ENCODE measurements around the gene FH.
A peak's percentile ranks its signal among the peaks of the same experiment; 100 is the strongest.

Gene FH

GRCh38 chr1:241519308-241520079 lies at the start of gene FH:
FH (minus strand) TSS chr1:241519755; CDS start chr1:241519722, 33 bp downstream.
- DNase-seq: peak; percentile 99

- DNase-seq: no peak
Observed at GRCh38 chr1:241560849-241561187, 41.3 kb upstream of the FH start.

- no peak for DNase-seq
Observed at GRCh38 chr1:241560146-241560848, 40.7 kb upstream of the FH start.

- DNase-seq: no peak
Observed at GRCh38 chr1:241557551-241558193, 38.1 kb upstream of the FH start.

- DNase-seq: no peak
Observed at GRCh38 chr1:241557031-241557430, 37.5 kb upstream of the FH start.

GRCh38 chr1:241555526-241555925 lies 36.0 kb upstream of the FH start:
- no peak for DNase-seq

GRCh38 chr1:241553886-241554592 lies 34.5 kb upstream of the FH start:
- DNase-seq: no peak

GRCh38 chr1:241551759-241552638 lies 32.4 kb upstream of the FH start:
- DNase-seq: peak; percentile 47

GRCh38 chr1:241550318-241550717 lies 30.8 kb upstream of the FH start:
- DNase-seq: no peak

GRCh38 chr1:241548008-241548407 lies 28.5 kb upstream of the FH start:
- DNase-seq: no peak

GRCh38 chr1:241542199-241542907 lies 22.8 kb upstream of the FH start:
- DNase-seq: no peak

- no peak for DNase-seq
Observed at GRCh38 chr1:241536969-241537368, 17.4 kb upstream of the FH start.

- no peak for DNase-seq
Observed at GRCh38 chr1:241536304-241536703, 16.7 kb upstream of the FH start.

- no peak for DNase-seq
Observed at GRCh38 chr1:241533326-241534115, 14.0 kb upstream of the FH start.

- no peak for DNase-seq
Observed at GRCh38 chr1:241532864-241533263, 13.3 kb upstream of the FH start.

GRCh38 chr1:241532162-241532531 lies 12.6 kb upstream of the FH start, which contains the start of gene KMO:
KMO (plus strand) TSS chr1:241532378; CDS start chr1:241532445, 67 bp downstream.
- peak; percentile 37 for DNase-seq

- DNase-seq: peak; percentile 90
Observed at GRCh38 chr1:241531195-241532161, 11.9 kb upstream of the FH start.

GRCh38 chr1:241527146-241527545 lies 7.6 kb upstream of the FH start:
- peak; percentile 23 for DNase-seq

GRCh38 chr1:241525026-241525425 lies 5.5 kb upstream of the FH start:
- DNase-seq: no peak

All from hematopoietic multipotent progenitor cell treated with erythropoietin and hydrocortisone succinate and interleukin-3 and kit ligand, for 8 days (in vitro differentiated cells).